ENCODE data around the gene BST1.

GRCh38 chr4:15692602-15693001 lies 10.3 kb upstream of the BST1 start:
- TF ChIP-seq EZH2 (IDR thresholded peaks at IDR 0.05; ENCODE audit: insufficient read depth, poor library complexity, severe bottlenecking) (no peak), EZH2phosphoT487 (IDR thresholded peaks at IDR 0.05; ENCODE audit: insufficient read depth, low read depth) (no peak)
